Stimulated activated CD4-positive, alpha-beta T cell treated with anti-CD3 and anti-CD28 coated beads, TNF-alpha, amount 100 ng/mL, for 1 hour (primary cell): ENCODE data around the gene A4GALT.

Experiments
- DNase-seq, 3 donors: peaks; one replicate each; pipeline ENCODE4 v3.0.0-alpha.2; 2020; ENCODE audit warnings: low read depth in 3 of 3, low spot score in 1 of 3

A4GALT gene

DNA sequence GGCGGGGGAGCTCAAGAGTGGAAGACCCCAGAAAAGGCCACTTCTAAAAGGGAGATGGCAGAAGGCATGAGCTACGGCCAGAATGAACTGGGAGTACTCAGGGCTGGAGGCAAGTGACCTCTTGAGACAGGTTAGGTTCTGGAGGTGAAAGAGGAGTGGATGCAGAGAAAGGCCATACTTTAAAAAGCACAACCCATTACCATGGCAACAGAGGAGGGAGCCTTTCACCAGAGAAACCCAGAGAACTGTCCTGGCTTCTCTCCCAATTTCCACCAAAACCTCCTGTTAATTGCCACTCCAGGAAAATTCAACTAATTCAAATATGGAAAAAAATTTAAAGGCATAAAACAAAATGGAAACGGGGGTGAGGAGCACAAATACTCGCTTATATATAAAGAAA is 15.8 kb downstream of the A4GALT start:
- no peak for DNase-seq

DNA sequence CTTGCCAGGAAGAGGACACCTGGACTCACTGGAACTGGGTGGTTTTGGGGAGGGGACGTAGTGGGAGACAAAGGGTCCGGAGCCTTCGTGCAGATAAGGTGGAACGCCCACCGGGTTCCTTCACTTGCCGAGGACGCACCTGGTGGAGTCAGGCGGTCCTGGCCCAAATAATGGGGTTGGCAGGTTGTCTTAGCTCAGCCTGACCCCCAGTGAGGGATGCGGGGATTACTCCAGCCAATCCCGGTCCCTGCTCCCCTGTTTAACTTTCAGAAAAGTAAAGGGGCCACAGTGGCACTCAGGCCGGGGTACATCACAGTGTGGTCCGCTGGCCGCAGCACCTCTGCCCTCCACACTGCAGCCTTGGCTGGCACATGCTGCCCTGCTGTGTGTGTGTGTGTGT is 18.0 kb downstream of the A4GALT start:
- no peak for DNase-seq

DNA sequence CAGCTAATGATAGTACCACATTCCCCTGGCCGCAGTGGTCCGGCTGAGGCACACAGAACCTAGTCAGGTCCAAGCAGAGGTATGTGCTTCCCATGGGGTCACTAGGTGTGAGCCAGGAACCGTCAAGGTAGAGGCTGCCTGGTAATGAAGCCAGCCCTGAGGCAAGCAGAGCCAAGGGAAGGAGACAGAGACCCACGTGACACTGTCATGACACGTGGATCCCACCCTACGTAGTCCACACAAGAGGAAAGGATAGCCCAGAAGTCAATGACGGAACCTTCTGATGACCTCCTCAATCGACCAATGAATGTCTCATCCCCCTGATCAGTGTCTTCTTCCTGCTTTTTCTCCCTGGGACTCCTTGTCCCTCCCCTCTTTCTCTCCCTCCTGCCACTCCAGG is 19.0 kb downstream of the A4GALT start:
- no peak for DNase-seq

DNA sequence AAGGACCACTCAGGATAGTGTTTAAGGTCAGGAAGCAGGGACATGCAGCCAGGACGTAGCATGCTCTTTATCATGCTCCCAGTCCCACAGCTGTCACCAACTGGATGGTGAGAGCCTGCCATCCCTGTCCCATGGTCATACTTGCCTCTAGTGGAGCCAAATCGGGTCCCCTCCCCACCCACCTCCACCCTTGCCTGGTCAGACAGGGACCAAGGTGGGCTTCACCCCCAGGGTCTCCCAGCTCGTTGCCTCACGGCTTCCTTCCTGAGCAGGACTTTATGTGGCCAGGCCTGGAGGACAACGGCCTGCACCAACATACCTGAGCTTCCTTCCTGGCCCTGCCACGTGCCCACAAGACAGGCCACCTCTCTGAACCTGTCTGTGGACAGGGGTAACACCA is 19.8 kb downstream of the A4GALT start:
- DNase-seq, result no peak

DNA sequence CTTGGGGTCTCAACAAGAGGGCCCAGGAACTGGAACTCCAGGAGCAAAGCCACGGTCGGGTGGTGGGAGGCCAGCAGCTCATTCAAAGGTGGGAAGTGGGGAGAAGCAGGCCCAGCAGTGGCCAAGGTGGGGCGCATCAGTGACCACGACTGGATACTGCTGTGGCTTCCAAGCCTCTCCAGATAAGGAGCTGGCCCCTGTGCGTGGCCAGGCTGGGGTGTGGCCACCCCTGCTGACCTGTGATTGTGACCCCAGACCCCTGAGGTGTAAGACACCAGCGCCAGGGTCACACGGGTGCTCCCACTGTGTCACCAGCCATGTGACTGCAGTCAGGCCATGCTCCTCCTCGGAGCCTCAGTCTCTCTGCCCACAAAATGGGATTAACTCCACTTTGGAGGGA is 20.3 kb downstream of the A4GALT start:
- DNase-seq, result no peak

DNA sequence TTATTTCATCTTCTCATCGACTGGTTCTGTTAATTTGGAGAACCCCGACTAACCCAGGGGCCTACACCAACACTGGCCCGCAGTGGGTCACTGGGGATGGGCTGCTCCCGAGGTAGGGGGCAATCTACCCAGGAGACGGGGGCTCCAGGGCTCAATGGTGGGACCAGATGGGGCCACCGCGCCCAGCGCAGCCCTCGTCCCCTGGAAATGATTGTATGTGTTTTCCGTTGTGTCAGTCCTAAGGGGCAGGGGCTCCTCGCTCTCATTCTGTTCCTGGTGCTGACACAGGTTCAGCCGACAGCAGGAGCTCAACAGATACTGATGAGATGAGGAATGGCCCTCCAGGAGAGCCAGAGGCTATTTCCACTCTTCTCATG is 20.7 kb downstream of the A4GALT start:
- no peak for DNase-seq

DNA sequence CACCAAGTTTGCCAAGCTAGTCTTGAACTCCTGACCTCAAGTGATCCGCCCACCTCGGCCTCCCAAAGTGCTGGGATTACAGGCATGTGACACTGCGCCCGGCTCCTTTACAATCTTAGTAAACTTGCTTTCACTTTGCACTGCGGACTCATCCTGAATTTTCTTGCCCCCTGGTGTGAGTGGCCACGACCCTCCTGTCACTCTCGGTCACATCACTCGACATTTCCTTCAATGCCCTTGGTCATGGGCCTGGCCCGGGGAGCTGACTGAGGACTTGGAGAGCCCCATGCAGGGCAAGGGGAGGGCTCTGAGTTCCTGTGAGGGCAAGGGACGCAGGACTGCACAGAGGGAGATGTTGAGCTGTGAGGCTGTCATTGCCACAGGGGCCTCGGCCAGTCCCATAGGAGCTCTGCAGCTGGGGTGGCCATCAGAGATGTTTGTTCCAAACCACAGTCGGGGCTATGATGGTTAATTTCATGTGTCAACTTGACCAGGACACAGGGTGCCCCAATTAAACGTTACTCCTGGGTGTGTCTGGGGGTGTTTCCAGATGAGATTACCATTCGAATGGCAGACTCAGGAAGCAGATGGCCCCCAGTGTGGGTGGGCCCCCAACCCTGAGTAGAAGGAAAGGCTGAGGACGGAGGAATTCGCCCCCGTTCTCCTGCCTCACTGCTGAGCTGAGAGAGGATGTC is 21.2 kb downstream of the A4GALT start:
- no peak for DNase-seq

DNA sequence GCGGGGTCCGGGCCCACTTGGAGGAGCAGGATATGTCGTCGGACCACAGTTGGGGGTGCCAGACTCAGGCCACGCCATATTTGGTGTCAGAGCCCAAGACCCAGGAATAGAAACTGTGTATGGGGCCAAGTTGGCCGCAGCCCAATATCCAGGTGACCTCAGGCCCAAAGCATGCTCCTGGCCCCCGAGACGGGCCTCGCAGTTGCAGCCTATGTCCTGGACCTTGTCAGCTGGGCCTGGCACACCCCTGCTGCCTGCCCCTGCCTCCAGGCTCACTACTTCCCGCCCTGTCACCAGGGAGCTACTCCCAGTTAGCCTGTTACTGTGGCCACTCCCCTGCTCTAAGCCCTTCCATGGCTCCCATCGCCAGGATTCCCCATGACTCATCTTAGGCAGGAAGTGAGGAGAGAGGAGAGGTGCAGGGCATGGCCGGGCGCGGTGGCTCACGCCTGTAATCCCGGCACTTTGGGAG is 23.1 kb downstream of the A4GALT start:
- DNase-seq, result no peak

DNA sequence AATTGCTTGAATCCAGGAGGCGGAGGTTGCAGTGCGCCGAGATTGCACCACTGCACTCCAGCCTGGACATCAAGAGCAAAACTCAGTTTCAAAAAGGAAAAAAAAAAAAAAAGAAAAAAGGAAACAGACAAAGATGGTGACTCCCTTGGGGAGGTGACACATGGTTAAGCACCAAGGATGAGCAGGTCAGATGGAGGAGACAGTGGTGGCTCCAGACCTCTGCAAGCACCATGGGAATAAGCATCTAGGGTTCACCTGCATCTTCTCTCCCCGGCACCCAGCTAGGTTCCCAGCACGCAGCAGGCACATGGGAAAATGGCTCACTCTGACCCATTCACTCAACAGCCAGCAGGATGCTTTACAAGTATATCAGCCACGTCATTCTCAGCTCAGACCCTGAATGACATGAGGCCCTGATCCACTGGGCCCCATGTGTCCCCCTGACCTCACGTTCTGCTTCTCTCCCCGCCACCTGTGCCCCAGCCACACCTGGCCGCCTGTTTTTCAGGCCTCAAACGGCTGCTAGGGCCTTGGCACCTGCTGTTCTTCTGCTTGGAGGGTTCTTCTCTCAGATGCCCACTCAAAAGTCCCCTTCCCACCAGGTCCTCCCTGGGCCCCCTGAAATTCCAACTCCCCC is 24.2 kb downstream of the A4GALT start:
- no peak for DNase-seq

DNA sequence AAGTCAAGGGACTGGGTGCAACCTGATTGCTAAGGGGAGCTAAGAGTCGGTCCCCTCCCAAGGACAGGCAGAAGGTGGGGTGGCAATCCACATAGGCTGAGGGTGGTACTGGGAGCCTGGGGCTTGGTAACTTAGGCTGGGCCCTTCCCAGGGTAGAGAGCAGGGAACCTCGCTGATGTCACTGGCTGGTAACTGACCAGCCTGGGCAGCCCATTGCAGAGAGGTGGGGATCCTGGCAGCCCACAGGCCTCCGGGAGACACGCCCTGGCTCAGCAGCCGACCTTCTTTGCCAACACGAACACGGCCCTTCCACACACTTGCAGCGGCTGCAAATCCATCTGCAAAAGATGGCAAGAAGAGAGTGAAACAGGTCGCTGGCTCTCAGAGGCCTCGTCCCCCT is 25.4 kb downstream of the A4GALT start:
- DNase-seq, result no peak

DNA sequence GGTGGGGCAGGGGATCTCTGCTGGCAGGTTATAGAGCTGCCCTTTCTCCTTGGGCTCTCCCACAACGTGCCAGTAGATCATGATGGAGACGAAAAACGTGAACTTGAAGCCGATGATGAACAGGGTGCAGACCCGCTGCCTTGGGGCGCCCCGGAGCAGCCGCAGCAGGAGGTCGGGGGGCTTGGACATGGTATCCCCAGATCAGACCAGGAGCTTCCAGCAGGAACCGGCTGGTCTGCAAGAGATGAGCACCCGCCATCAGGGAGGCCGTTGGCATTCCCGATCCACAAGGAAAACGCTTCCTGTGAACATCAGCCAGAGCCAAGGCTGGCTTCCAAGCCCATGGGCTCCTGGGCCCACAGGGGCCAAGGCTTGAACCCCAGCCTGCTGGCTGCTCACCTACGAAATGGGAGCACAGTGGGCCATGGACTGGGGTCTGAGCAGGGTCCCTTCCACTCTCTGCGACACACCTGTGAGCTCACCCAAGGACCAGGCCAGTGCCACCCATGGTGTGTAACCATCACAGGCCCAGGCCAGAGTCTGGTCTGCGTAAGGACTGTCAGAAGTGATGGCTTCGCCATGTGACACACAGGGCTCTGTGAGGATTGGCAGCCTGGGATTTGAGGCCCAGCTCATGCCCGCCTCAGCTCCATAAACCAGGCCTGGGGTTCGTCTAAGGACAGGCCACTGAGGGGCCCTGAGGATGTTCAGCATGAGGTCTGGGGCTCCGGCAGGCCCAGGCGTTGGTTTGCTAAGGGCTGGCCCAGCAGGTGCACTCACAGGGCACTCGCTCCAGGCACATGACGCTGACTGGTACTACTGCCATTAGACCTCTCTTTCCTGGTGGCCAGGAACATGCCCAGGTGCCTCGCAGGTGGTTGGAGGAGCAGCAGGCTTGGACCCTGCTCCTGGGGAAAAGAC is 26.6 kb downstream of the A4GALT start:
- no peak for DNase-seq

DNA sequence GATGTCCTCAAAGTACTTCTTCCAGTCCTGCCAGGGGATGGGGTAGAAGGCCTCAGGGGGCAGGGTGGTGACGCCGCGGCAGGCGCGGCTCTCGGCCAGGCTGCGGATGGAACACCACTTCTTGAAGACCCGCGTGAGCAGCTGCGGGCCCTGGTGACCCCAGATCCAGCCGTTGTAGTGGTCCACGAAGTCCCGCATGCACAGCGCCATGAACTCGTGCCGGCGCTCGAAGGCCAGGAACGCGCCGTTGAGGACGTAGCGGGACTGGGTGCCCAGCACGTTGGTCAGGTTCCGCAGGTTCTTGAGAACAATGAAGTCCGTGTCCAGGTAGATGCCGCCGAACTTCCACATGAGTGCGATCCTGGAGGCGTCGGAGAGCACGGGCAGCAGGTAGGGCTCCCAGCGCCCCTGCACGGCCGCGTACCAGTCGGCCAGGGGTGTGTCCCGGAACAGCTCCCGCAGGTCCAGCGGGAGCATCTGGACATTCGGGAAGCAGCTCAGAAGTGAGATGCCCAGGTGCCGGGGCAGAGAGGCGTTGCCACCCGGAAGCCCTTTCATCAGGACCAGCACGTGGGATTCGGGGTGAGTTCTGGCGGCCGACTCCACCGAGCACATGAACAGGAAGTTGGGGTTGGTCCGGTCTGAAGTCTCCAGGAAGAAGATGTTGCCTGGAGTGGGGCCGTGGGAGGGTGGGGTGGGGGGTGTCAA is 27.5 kb downstream of the A4GALT start:
- no peak for DNase-seq

DNA sequence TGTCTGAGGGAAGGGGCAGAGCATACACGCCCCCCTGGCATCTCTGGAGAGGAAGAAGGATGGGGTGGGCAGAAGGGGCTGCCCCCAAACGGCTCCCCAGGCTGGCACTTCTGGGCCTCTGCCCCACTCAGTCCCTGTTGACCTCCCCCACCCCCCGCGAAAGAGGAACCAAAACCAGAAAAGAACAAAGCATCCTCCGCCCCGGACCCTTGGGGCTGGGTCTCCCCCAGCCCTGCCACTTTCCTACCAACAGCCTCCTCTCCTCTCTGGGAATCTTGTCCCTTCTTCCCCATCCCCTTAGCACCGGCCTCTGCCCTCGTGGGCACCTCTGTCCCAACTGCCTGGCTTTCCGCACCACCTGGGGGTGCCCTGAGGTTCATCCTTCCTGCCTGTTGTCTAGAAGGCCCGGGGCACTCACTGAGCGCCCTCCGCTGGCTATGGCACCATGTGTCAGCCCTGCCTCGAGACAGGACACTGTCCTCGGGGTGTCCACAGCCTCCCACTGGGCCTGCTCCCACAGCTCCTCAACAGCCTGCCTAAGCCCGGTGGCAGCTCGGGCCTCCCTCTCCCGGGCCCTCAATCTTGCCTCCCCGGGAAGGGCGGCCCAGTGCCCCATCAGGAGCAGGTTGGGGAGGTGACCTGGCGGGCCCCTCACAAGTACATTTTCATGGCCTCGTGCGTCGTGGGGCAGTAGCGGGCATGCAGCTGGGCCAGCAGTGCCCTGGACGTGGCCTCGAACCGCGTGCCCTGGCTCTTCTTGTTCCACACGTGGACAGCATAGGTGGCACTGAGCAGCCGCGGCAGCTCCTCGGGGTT is 28.2 kb downstream of the A4GALT start:
- DNase-seq, result no peak

DNA sequence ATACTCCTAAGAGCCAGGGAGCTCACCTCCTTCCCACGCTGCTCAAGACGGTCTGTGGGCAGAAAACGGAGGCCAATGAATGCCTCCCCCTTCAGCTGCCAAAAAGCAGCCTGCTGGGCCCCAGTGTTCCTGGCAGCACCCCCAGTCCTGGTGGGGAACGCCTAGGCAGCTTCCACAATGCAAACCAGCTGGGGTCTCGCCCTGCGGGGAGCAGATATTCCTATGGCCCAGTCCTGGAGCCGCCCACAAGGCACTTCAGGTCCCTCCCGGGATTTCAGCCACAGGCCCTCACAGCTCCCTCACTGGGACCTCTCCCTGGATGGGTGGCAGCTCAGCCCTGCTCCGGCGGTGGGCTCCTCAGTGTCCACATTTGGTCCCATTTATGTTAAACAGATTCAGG is 29.2 kb downstream of the A4GALT start:
- DNase-seq, result no peak

DNA sequence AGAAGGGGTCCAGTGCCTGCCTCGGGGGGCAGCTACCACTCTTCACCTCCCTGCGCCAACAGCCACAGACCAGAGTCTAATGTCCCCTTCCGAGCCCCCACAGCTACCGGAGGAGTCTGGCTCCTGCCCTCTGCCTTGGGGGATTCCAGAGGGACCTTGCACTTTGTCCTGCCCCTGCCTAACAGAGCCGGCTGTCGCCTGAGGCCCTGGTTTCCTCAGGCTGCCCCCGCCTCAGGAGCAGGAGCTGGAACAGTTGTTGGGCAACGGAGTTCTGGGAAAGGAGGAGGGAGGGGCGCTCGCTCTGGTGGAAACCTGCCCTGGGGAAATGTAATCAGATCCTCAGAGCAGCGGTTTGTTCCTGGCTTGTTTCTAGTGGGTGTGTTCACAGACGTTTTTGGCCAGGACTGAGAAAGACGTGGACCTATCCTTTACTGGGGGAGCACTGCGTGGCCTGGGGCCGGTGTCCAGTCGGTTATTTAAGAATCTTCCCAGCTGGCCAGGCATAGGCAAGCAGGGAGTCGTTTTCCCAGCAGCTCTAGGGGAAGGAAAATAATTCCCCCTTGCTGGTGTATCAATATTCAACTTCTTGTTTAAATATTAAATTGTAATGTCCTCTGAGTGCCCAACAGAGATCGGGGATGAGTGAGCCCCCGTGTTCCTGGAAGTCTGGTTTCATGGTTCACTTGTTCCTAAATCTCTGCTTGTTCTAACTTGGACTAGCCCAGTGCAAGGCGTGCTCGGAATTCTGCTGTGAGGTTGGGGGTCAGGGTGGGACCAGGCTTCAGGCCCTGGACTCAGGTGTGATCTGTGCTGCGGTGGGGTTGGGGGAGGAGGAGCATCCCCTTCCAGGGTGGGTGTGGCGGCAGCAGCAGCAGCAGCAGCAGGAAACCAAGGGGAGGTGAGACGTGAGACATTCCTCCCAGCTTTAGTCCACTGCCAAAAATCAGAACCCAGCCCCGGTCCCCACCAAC is 32.1 kb downstream of the A4GALT start:
- no peak for DNase-seq

DNA sequence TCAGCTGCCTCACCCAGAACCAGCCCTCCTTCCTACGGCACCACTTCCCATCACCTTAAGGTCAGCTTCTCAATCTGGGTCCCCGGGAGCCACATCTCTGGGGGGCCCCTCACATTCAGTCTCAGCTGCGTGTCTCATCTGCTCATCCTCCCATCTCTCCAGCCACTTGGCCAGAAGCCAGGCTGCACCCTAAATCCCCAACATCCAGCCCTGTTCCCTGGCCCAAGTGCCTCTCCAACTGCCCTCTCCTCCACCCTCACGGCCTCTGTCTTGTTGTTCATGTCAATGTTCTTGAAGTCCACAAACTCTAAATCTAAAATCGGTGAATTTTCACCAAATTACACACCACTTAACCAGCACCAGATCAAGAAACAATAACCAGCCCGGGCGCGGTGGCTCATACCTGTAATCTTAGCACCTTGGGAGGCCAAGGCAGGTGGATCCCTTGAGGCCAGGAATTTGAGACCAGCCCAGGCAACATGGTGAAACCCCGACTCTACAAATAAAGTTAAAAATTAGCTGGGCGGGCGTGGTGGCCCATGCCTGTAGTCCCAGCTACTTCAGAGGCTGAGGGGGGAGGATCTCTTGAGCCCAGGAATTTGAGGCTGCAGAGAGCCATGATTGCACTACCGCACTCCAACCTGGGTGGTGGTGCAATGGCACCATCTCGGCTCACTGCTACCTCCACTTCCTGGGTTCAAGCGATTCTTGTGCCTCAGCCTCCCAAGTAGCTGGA is 33.7 kb downstream of the A4GALT start:
- DNase-seq, result no peak

DNA sequence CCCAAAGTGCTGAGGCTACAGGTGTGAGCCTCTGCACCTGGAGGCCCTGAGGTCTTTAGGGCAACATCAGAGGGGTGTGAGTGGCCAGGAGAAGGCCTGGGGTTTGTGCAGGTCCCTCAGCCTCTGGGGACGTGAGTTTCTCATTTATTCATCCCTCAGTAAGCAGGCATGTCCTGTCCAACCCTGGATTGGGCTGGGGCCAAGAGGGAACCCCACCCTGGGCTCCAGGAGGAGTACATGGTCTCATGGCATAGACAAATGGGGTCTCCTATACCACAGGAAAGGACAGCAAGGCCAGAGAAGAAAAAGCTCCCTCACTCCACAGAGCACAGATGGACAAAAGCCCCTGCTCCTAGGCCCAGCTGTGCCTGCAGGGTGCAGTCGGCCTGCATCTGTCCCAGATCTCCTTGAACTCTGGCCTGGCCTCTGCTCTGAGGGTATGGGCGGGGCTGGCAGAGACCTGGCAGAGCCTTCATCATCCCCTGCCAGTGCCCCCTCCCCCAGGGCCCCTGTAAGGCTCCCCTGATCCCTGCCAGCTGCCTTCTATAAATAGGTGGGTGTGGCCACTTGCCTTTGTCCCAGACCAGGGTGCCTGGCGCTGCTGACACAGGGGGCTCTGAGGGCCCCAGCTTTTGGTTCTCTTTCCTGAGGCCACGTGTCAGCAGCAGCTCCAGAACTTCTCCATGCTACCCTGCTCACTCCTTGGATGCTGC is 34.6 kb downstream of the A4GALT start:
- DNase-seq, result no peak
